ENCODE data around the gene SLC22A1.
A peak's percentile ranks its signal among the peaks of the same experiment; 100 is the strongest.
"Not testable (repeated sequence)": the region's sequence is repeated elsewhere in the genome, so short reads cannot be mapped to it uniquely, and the experiment has no call there.

Gene SLC22A1

GRCh38 chr6:160125105-160125504 lies 3.5 kb downstream of the SLC22A1 start:
- DNase-seq: not testable (repeated sequence)

- no peak for DNase-seq
Observed at GRCh38 chr6:160127270-160128124, 5.9 kb downstream of the SLC22A1 start.

- no peak for DNase-seq
Observed at GRCh38 chr6:160128125-160128683, 6.6 kb downstream of the SLC22A1 start.

- DNase-seq: no peak
Observed at GRCh38 chr6:160128879-160129516, 7.4 kb downstream of the SLC22A1 start.

GRCh38 chr6:160129881-160130615 lies 8.4 kb downstream of the SLC22A1 start:
- no peak for DNase-seq

- DNase-seq: no peak
Observed at GRCh38 chr6:160130729-160131484, 9.3 kb downstream of the SLC22A1 start.

- DNase-seq: no peak
Observed at GRCh38 chr6:160131636-160132296, 10.2 kb downstream of the SLC22A1 start.

- DNase-seq: no peak
Observed at GRCh38 chr6:160132297-160132637, 10.7 kb downstream of the SLC22A1 start.

GRCh38 chr6:160132776-160133338 lies 11.2 kb downstream of the SLC22A1 start:
- DNase-seq: no peak

GRCh38 chr6:160133441-160134336 lies 12.1 kb downstream of the SLC22A1 start:
- no peak for DNase-seq

- peak; percentile 63 for DNase-seq
Observed at GRCh38 chr6:160134337-160134751, 12.7 kb downstream of the SLC22A1 start.

- DNase-seq: no peak
Observed at GRCh38 chr6:160134779-160135547, 13.3 kb downstream of the SLC22A1 start.

GRCh38 chr6:160135907-160136655 lies 14.5 kb downstream of the SLC22A1 start:
- DNase-seq: no peak

GRCh38 chr6:160137130-160137988 lies 15.7 kb downstream of the SLC22A1 start:
- no peak for DNase-seq

GRCh38 chr6:160137989-160138835 lies 16.6 kb downstream of the SLC22A1 start:
- peak; percentile 73 for DNase-seq

- DNase-seq: no peak
Observed at GRCh38 chr6:160138839-160139419, 17.3 kb downstream of the SLC22A1 start.

- no peak for DNase-seq
Observed at GRCh38 chr6:160139420-160139851, 17.8 kb downstream of the SLC22A1 start.

Measured in stimulated activated CD4-positive, alpha-beta T cell treated with anti-CD3 and anti-CD28 coated beads, Interleukin-1b, Interleukin-23, amount 100 ng/mL, for 48 hours (primary cell).